Activated CD4-positive, alpha-beta memory T cell treated with anti-CD3 and anti-CD28 coated beads for 36 hours (primary cell): ENCODE data around the gene CNBD2. TPM values are rescaled to one million over a fixed set of nuclear protein-coding genes. Genes with fewer than 3 reads are reported as not detected.

Experiments
- CTCF ChIA-PET: fragments of 350-600 bp; sonication (Branson Sonifier 250); formaldehyde crosslinking; loops from one replicate; lab custom pipeline; 2021; ENCODE audit warnings: antibody characterized with exemption, inconsistent platforms; lab: Charles Lee
- POLR2A ChIA-PET: fragments of 350-600 bp; sonication (Branson Sonifier 250); formaldehyde crosslinking; loops from one replicate; lab custom pipeline; 2021; ENCODE audit warnings: antibody characterized with exemption; lab: Charles Lee
- DNase-seq: peaks from one replicate; pipeline ENCODE4 v3.0.0-alpha.2; 2020
- H3K27ac Mint-ChIP-seq: one replicate; pipeline ENCODE4 v1.8.0; 2021; ENCODE audit warnings: mixed read lengths
- H3K27me3 Mint-ChIP-seq: one replicate; pipeline ENCODE4 v1.8.0; 2021; ENCODE audit warnings: mixed read lengths
- H3K36me3 Mint-ChIP-seq: one replicate; pipeline ENCODE4 v1.8.0; 2021; ENCODE audit warnings: mixed read lengths
- H3K4me1 Mint-ChIP-seq: one replicate; pipeline ENCODE4 v1.8.0; 2021; ENCODE audit warnings: low read depth, mixed read lengths
- H3K4me3 Mint-ChIP-seq: one replicate; pipeline ENCODE4 v1.8.0; 2021; ENCODE audit warnings: mild to moderate bottlenecking, mixed read lengths
- H3K9me3 Mint-ChIP-seq: one replicate; pipeline ENCODE4 v1.8.0; 2021; ENCODE audit warnings: mixed read lengths
- intact Hi-C: fragments of 100-400 bp; cut with micrococcal nuclease; formaldehyde crosslinking; loops from one replicate; pipeline ENCODE4 v1.15.1; 2023
- total RNA-seq, 2 experiments: library from RNA; stranded (reverse); gene quantifications; one replicate each; pipeline ENCODE4 v1.2.3, GENCODE V29; 2021

CNBD2 gene
- total RNA-seq, 2 experiments from 2014 or later: 4.0 to 4.2 TPM

DNA sequence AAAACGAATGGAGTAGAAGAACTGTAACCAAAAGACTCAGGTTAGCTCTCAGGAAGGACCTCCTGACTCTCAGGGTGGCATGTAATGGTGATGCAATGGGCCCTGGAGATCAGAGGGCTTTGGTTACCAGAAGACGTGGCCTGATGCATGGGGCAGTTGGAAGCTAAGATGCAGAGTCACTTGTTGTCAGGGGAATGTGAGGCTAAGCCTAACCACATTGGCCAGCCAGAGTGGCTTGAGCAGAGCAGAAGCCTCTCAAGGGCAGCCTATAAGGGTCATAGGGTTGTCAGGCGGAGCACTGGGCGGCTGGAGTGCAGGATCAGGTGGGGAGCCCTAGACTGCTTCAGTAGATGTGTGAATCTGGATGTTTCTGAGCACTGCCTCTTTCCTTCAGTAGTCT, 5.9 kb downstream of the CNBD2 start:
- DNase-seq: no peak
- H3K4me1 Mint-ChIP-seq: no peaks in the 10 kb centered on the region
- POLR2A ChIA-PET: interaction anchor here (0.6 kb wide), 1 partner anchor 20 kb away, joined by 3 read pairs; no protein-coding TSS in a partner anchor
- no peaks in the 10 kb centered on the region for H3K9me3 Mint-ChIP-seq
- H3K27ac Mint-ChIP-seq: no peak overlapping the region
- H3K36me3 Mint-ChIP-seq: no peaks in the 10 kb centered on the region
- no peak overlapping the region for H3K4me3 Mint-ChIP-seq
- CTCF ChIA-PET: interaction anchor here (0.8 to 2.0 kb wide), 4 partner anchors 13 to 20 kb away, joined by 3 to 6 read pairs (median 3); partner anchors contain the start of gene SCAND1
- no peaks in the 10 kb centered on the region for H3K27me3 Mint-ChIP-seq
- intact Hi-C loops: no loop called here

GRCh38 chr20:35975576-35976373, 7.4 kb downstream of the CNBD2 start:
- H3K36me3 Mint-ChIP-seq: no peaks in the 10 kb centered on the region
- no peak for DNase-seq
- H3K4me1 Mint-ChIP-seq: no peaks in the 10 kb centered on the region
- H3K9me3 Mint-ChIP-seq: no peaks in the 10 kb centered on the region
- intact Hi-C loops: no loop called here
- no peak overlapping the region for H3K4me3 Mint-ChIP-seq
- no peaks in the 10 kb centered on the region for H3K27me3 Mint-ChIP-seq
- no peak overlapping the region for H3K27ac Mint-ChIP-seq
- ChIA-PET POLR2A (no interaction called here), CTCF (interaction anchor here (0.6 to 1.5 kb wide), 4 partner anchors 17 to 464 kb away, joined by 3 to 4 read pairs (median 4); no protein-coding TSS in a partner anchor)

GRCh38 chr20:35978041-35978513, 9.7 kb downstream of the CNBD2 start:
- Mint-ChIP-seq H3K4me1 (no peaks in the 10 kb centered on the region), H3K36me3 (no peaks in the 10 kb centered on the region), H3K27ac (no peak overlapping the region), H3K4me3 (no peak overlapping the region), H3K27me3 (peaks cover 4% of the 10 kb centered on the region), H3K9me3 (no peaks in the 10 kb centered on the region)
- intact Hi-C loops: no loop called here
- ChIA-PET CTCF (interaction anchor here (0.8 to 1.0 kb wide), 2 partner anchors 15 to 160 kb away, joined by 3 read pairs; no protein-coding TSS in a partner anchor), POLR2A (interaction anchor here (0.6 kb wide), 1 partner anchor 225 kb away, joined by 3 read pairs; no protein-coding TSS in a partner anchor)
- no peak for DNase-seq

GRCh38 chr20:35979544-35979943, 11.2 kb downstream of the CNBD2 start:
- intact Hi-C loops: no loop called here
- H3K4me1 Mint-ChIP-seq: no peaks in the 10 kb centered on the region
- CTCF ChIA-PET: interaction anchor here (0.7 to 5.1 kb wide), 2 partner anchors 11 to 12 kb away, joined by 3 to 62 read pairs; no protein-coding TSS in a partner anchor
- POLR2A ChIA-PET: no interaction called here
- no peaks in the 10 kb centered on the region for H3K36me3 Mint-ChIP-seq
- peaks cover 4% of the 10 kb centered on the region for H3K27me3 Mint-ChIP-seq
- no peaks in the 10 kb centered on the region for H3K9me3 Mint-ChIP-seq
- DNase-seq: no peak
- no peak overlapping the region for H3K27ac Mint-ChIP-seq
- no peak overlapping the region for H3K4me3 Mint-ChIP-seq

- Mint-ChIP-seq H3K27me3 (peaks cover 4% of the 10 kb centered on the region), H3K36me3 (no peaks in the 10 kb centered on the region), H3K9me3 (no peaks in the 10 kb centered on the region), H3K4me1 (no peaks in the 10 kb centered on the region), H3K27ac (no peak overlapping the region), H3K4me3 (no peak overlapping the region)
- intact Hi-C loops: no loop called here
- CTCF ChIA-PET: interaction anchor here (1.3 to 5.1 kb wide), 4 partner anchors 10 to 221 kb away, joined by 5 to 62 read pairs (median 6); no protein-coding TSS in a partner anchor
- no peak for DNase-seq
- POLR2A ChIA-PET: no interaction called here
Observed at GRCh38 chr20:35981969-35982368, 13.6 kb downstream of the CNBD2 start.

- DNase-seq: no peak
- Mint-ChIP-seq H3K27ac (no peak overlapping the region), H3K4me3 (no peak overlapping the region), H3K4me1 (no peaks in the 10 kb centered on the region), H3K36me3 (no peaks in the 10 kb centered on the region), H3K9me3 (no peaks in the 10 kb centered on the region), H3K27me3 (peaks cover 4% of the 10 kb centered on the region)
- POLR2A ChIA-PET: no interaction called here
- CTCF ChIA-PET: interaction anchor here (5.1 kb wide), 1 partner anchor 7 kb away, joined by 62 read pairs; no protein-coding TSS in a partner anchor
- intact Hi-C loops: no loop called here
Observed at GRCh38 chr20:35984382-35984781, 16.0 kb downstream of the CNBD2 start.

- no peaks in the 10 kb centered on the region for H3K9me3 Mint-ChIP-seq
- no peak for DNase-seq
- H3K4me1 Mint-ChIP-seq: no peaks in the 10 kb centered on the region
- ChIA-PET CTCF (interaction anchor here (1.2 kb wide), 1 partner anchor 9 kb away, joined by 3 read pairs; no protein-coding TSS in a partner anchor), POLR2A (no interaction called here)
- no peaks in the 10 kb centered on the region for H3K36me3 Mint-ChIP-seq
- H3K27ac Mint-ChIP-seq: no peak overlapping the region
- peaks cover 4% of the 10 kb centered on the region for H3K27me3 Mint-ChIP-seq
- intact Hi-C loops: no loop called here
- no peak overlapping the region for H3K4me3 Mint-ChIP-seq
Observed at GRCh38 chr20:35985806-35986205, 17.4 kb downstream of the CNBD2 start.

- Mint-ChIP-seq H3K36me3 (no peaks in the 10 kb centered on the region), H3K4me1 (peaks cover 4% of the 10 kb centered on the region), H3K27ac (no peak overlapping the region), H3K4me3 (no peak overlapping the region), H3K27me3 (no peaks in the 10 kb centered on the region), H3K9me3 (no peaks in the 10 kb centered on the region)
- no peak for DNase-seq
- POLR2A ChIA-PET: interaction anchor here (0.7 kb wide), 1 partner anchor 160 kb away, joined by 4 read pairs; no protein-coding TSS in a partner anchor
- intact Hi-C loops: no loop called here
- CTCF ChIA-PET: interaction anchor here (0.5 to 12.1 kb wide), 2 partner anchors 151 to 366 kb away, joined by 3 to 483 read pairs; no protein-coding TSS in a partner anchor
Observed at GRCh38 chr20:35988910-35989463, 20.6 kb downstream of the CNBD2 start.

DNA sequence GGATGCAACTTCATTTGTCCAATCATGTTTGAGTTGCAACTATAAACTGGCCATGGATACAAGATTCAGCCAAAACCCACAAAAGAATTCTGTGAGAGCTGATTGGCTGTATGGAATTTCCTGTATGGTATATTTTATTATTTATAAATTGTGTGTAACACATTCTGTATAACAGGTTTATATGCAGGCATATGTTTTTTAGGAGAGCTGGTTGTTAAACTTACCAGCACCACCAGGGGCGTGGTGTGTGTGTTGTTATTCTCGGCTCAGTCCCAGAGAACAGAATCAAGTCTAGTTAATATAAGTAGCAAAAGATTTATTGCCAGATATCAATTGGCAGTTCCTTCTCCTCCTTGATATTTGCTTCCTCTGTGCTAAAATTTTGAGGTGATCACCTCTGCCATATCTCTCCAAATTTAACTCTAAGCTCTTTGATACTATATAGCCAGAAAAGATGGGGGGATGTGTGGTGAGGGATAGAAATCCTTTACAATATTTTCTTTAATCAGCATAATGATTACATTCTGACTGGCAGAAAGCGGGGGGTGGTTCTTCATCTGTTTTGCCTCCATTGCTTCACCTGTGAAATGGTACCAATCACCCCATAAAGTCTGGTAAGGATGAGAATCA, 22.9 kb downstream of the CNBD2 start:
- Mint-ChIP-seq H3K36me3 (no peaks in the 10 kb centered on the region), H3K4me1 (peaks cover 4% of the 10 kb centered on the region), H3K4me3 (no peak overlapping the region), H3K9me3 (no peaks in the 10 kb centered on the region), H3K27me3 (no peaks in the 10 kb centered on the region), H3K27ac (no peak overlapping the region)
- ChIA-PET POLR2A (no interaction called here), CTCF (interaction anchor here (0.8 to 12.1 kb wide), 18 partner anchors 9 to 448 kb away, joined by 3 to 483 read pairs (median 6); partner anchors contain the start of gene SCAND1)
- DNase-seq: peak; percentile 15
- intact Hi-C loops: no loop called here

- no peaks in the 10 kb centered on the region for H3K36me3 Mint-ChIP-seq
- intact Hi-C loops: loop anchor here (2.0 kb wide), 1 partner anchor 206 kb away; no protein-coding TSS in a partner anchor
- ChIA-PET POLR2A (interaction anchor here (0.6 to 1.5 kb wide), 2 partner anchors 251 to 872 kb away, joined by 3 to 7 read pairs; partner anchors contain the start of gene RBM39), CTCF (interaction anchor here (0.6 to 12.1 kb wide), 80 partner anchors 11 to 1845 kb away, joined by 3 to 483 read pairs (median 4); partner anchors contain the start of genes AAR2 and SCAND1)
- peak; percentile 60 for DNase-seq
- no peak overlapping the region for H3K4me3 Mint-ChIP-seq
- no peaks in the 10 kb centered on the region for H3K9me3 Mint-ChIP-seq
- H3K27ac Mint-ChIP-seq: no peak overlapping the region
- no peaks in the 10 kb centered on the region for H3K27me3 Mint-ChIP-seq
- H3K4me1 Mint-ChIP-seq: peaks cover 4% of the 10 kb centered on the region
Observed at GRCh38 chr20:35992713-35993335, 24.4 kb downstream of the CNBD2 start.

GRCh38 chr20:35994994-35995453, 26.6 kb downstream of the CNBD2 start:
- no peaks in the 10 kb centered on the region for H3K9me3 Mint-ChIP-seq
- no peak overlapping the region for H3K27ac Mint-ChIP-seq
- ChIA-PET POLR2A (no interaction called here), CTCF (interaction anchor here (0.6 to 12.1 kb wide), 23 partner anchors 9 to 444 kb away, joined by 3 to 483 read pairs (median 5); partner anchors contain the start of gene SCAND1)
- no peak overlapping the region for H3K4me3 Mint-ChIP-seq
- peaks cover 4% of the 10 kb centered on the region for H3K4me1 Mint-ChIP-seq
- H3K27me3 Mint-ChIP-seq: no peaks in the 10 kb centered on the region
- DNase-seq: peak; percentile 86
- no peaks in the 10 kb centered on the region for H3K36me3 Mint-ChIP-seq
- intact Hi-C loops: loop anchor here (1.0 to 5.0 kb wide), 2 partner anchors 143 to 442 kb away; no protein-coding TSS in a partner anchor
